Stimulated activated CD4-positive, alpha-beta T cell treated with anti-CD3 and anti-CD28 coated beads, Interleukin-2, amount 100 ng/mL, for 24 hours (primary cell): ENCODE data around the gene CDH5.

Experiments used
- DNase-seq, 2 donors: peaks; one replicate each; pipeline ENCODE4 v3.0.0-alpha.2; 2020

CDH5 gene

GRCh38 chr16:66375451-66375850 is 9.0 kb downstream of the CDH5 start:
- no peak for DNase-seq

- DNase-seq, result no peak
Observed at GRCh38 chr16:66376114-66376513, 9.6 kb downstream of the CDH5 start.

- DNase-seq, result no peak
Observed at GRCh38 chr16:66376577-66377305, 10.2 kb downstream of the CDH5 start.

- no peak for DNase-seq
Observed at GRCh38 chr16:66377324-66377723, 10.8 kb downstream of the CDH5 start.

GRCh38 chr16:66378741-66379570 is 12.5 kb downstream of the CDH5 start:
- DNase-seq, result no peak

GRCh38 chr16:66379571-66379941 is 13.1 kb downstream of the CDH5 start:
- no peak for DNase-seq

- DNase-seq, result no peak
Observed at GRCh38 chr16:66380421-66380820, 13.9 kb downstream of the CDH5 start.

GRCh38 chr16:66381585-66382170 is 15.2 kb downstream of the CDH5 start:
- no peak for DNase-seq

GRCh38 chr16:66382171-66382965 is 15.9 kb downstream of the CDH5 start:
- no peak for DNase-seq

GRCh38 chr16:66382966-66383299 is 16.4 kb downstream of the CDH5 start:
- DNase-seq, result no peak

- DNase-seq, result no peak
Observed at GRCh38 chr16:66383551-66383950, 17.1 kb downstream of the CDH5 start.

- DNase-seq, result no peak
Observed at GRCh38 chr16:66385415-66385814, 18.9 kb downstream of the CDH5 start.

- no peak for DNase-seq
Observed at GRCh38 chr16:66386629-66387622, 20.4 kb downstream of the CDH5 start.

- DNase-seq, result no peak
Observed at GRCh38 chr16:66387817-66388332, 21.4 kb downstream of the CDH5 start.

GRCh38 chr16:66388350-66389139 is 22.1 kb downstream of the CDH5 start:
- DNase-seq, result no peak

- DNase-seq, result no peak
Observed at GRCh38 chr16:66389256-66390176, 23.0 kb downstream of the CDH5 start.

GRCh38 chr16:66390346-66391108 is 24.0 kb downstream of the CDH5 start:
- DNase-seq, result no peak

GRCh38 chr16:66391726-66392670 is 25.5 kb downstream of the CDH5 start:
- no peak for DNase-seq
